HepG2 (cell line): ENCODE measurements around the gene PIK3R1. TPM values are rescaled to one million over a fixed set of nuclear protein-coding genes. Genes with fewer than 3 reads are reported as not detected.

ENCODE experiments used
- ATF1 ChIP-seq: IDR thresholded peaks from 2 replicates; pipeline ENCODE4 v1.6.1; 2016; ENCODE audit warnings: mild to moderate bottlenecking, control low read depth
- DNMT1 ChIP-seq: sonication (generic); formaldehyde crosslinking; IDR thresholded peaks from 2 replicates; pipeline ENCODE4 v1.5.1; 2020; ENCODE audit warnings: mild to moderate bottlenecking, missing genetic modification reagents
- DPF2 ChIP-seq: sonication (generic); formaldehyde crosslinking; IDR thresholded peaks from 2 replicates; pipeline ENCODE4 v1.4.0; 2020; ENCODE audit warnings: mild to moderate bottlenecking, low read depth, missing genetic modification reagents, borderline replicate concordance
- FOXK2 ChIP-seq: fragments of 450-650 bp; IDR thresholded peaks from 2 replicates; pipeline ENCODE4 v1.6.1; 2016
- GATAD2A ChIP-seq: IDR thresholded peaks from 2 replicates; pipeline ENCODE4 v1.6.1; 2016
- MAFK ChIP-seq, 2 experiments: IDR thresholded peaks in 1 of 2; conservative IDR thresholded peaks in 1 of 2; 2 replicates each; pipeline ENCODE4 v1.6.1; 2011; ENCODE audit warnings: improper control_type of control experiment in 2 of 2, low read length in 2 of 2
- MBNL3 ChIP-seq: fragments of 250-450 bp; sonication (Bioruptor Pico); conservative IDR thresholded peaks from 2 replicates; pipeline ENCODE4 v1.8.0; 2022; ENCODE audit warnings: mild to moderate bottlenecking, inconsistent platforms
- RELA ChIP-seq: sonication (generic); formaldehyde crosslinking; IDR thresholded peaks from 2 replicates; pipeline ENCODE4 v1.4.0; 2020; ENCODE audit warnings: missing genetic modification reagents
- SCMH1 ChIP-seq: sonication (generic); formaldehyde crosslinking; IDR thresholded peaks from 2 replicates; pipeline ENCODE4 v1.9.0; 2021; ENCODE audit warnings: missing genetic modification reagents, mild to moderate bottlenecking, borderline replicate concordance
- SMYD3 ChIP-seq: sonication (generic); formaldehyde crosslinking; IDR thresholded peaks from 2 replicates; pipeline ENCODE4 v1.8.1; 2023; ENCODE audit warnings: mild to moderate bottlenecking, missing genetic modification reagents
- TCF7 ChIP-seq: sonication (generic); IDR thresholded peaks from 2 replicates; pipeline ENCODE4 v1.6.1; 2016; ENCODE audit warnings: antibody characterized with exemption, low read depth
- TEF ChIP-seq: sonication (generic); formaldehyde crosslinking; IDR thresholded peaks from 2 replicates; pipeline ENCODE4 v1.5.0; 2020; ENCODE audit warnings: missing genetic modification reagents
- TP53 ChIP-seq: sonication (generic); formaldehyde crosslinking; conservative IDR thresholded peaks from 2 replicates; pipeline ENCODE4 v1.4.0; 2020; ENCODE audit warnings: missing genetic modification reagents
- ZKSCAN5 ChIP-seq: sonication (generic); formaldehyde crosslinking; IDR thresholded peaks from 2 replicates; pipeline ENCODE4 v1.5.1; 2020; ENCODE audit warnings: mild to moderate bottlenecking, missing genetic modification reagents
- ZNF331 ChIP-seq: sonication (generic); formaldehyde crosslinking; IDR thresholded peaks from 2 replicates; pipeline ENCODE4 v1.4.0; 2020; ENCODE audit warnings: missing genetic modification reagents
- ZNF431 ChIP-seq: sonication (generic); formaldehyde crosslinking; IDR thresholded peaks from 2 replicates; pipeline ENCODE4 v1.9.0; 2022; ENCODE audit warnings: missing genetic modification reagents, low read depth, mild to moderate bottlenecking, borderline replicate concordance
- ZNF646 ChIP-seq: sonication (generic); formaldehyde crosslinking; IDR thresholded peaks from 2 replicates; pipeline ENCODE4 v1.9.0; 2021; ENCODE audit warnings: mild to moderate bottlenecking, missing genetic modification reagents
- ZNF850 ChIP-seq: sonication (generic); formaldehyde crosslinking; conservative IDR thresholded peaks from 2 replicates; pipeline ENCODE4 v1.9.0; 2021; ENCODE audit warnings: mild to moderate bottlenecking, missing genetic modification reagents
- ZSCAN20 ChIP-seq: sonication (generic); formaldehyde crosslinking; IDR thresholded peaks from 2 replicates; pipeline ENCODE4 v1.4.0; 2020; ENCODE audit warnings: missing genetic modification reagents, mild to moderate bottlenecking, borderline replicate concordance
- polyA plus RNA-seq, 8 experiments: library from polyadenylated mRNA; depleted of rRNA in 3 of 8; stranded (reverse) in 7 of 8; unstranded in 1 of 8; fragments of >200 nt; fragmentation: Illumina TruSeq in 4 of 8; extraction: Trizol in 4 of 8; gene quantifications; 2 replicates each; pipeline versions ENCODE4 v1.2.1 to v1.2.3, GENCODE V29; 2011 to 2016; ENCODE audit warnings: low read depth in 4 of 8, missing spikeins in 1 of 8, mixed read lengths in 1 of 8; ENCODE audit not compliant: insufficient read depth in 1 of 8
- total RNA-seq, 5 experiments: library from RNA; depleted of rRNA; stranded (reverse); fragments of >200 nt; fragmentation: Illumina TruSeq; extraction: Trizol; gene quantifications; 2 replicates each; pipeline ENCODE4 v1.2.3, GENCODE V29; 2016; ENCODE audit warnings: low read depth in 1 of 5
- TF ChIP-seq, protein P1 (sequence below): conservative IDR thresholded peaks from 2 replicates; pipeline ENCODE4 v1.6.1; 2018; ENCODE audit warnings: missing genetic modification reagents
- TF ChIP-seq, protein P2 (sequence below): sonication (generic); formaldehyde crosslinking; IDR thresholded peaks from 2 replicates; pipeline ENCODE4 v1.4.0; 2020; ENCODE audit warnings: missing genetic modification reagents, borderline replicate concordance

Gene PIK3R1
- total and polyA plus RNA-seq, 2 of the 13 experiments (the other 11 are each of a cell fraction or from before 2014, with no cell fraction given), result 8.4 to 21.3 TPM

- TF ChIP-seq ZNF850 (CRISPR knock-in tag), result no peak
- TF ChIP-seq TEF (CRISPR knock-in tag), result no peak
- TF ChIP-seq FOXK2, result no peak
- TF ChIP-seq ZNF331 (CRISPR knock-in tag), result peak; percentile 69; the same call in 1 of the 2 replicates
- TF ChIP-seq TP53, result no peak
- TF ChIP-seq DNMT1 (CRISPR knock-in tag), result no peak
- TF ChIP-seq ATF1 (CRISPR knock-in tag), result no peak
- no peak for TF ChIP-seq ZNF431 (CRISPR knock-in tag)
- peak; percentile 46; the same call in 1 of the 2 replicates for TF ChIP-seq DPF2 (CRISPR knock-in tag)
- no peak for TF ChIP-seq ZSCAN20 (CRISPR knock-in tag)
- TF ChIP-seq TCF7, result peak; percentile 63
- no peak for TF ChIP-seq RELA (CRISPR knock-in tag)
- TF ChIP-seq SCMH1 (CRISPR knock-in tag), result no peak
- TF ChIP-seq, protein P1, sequence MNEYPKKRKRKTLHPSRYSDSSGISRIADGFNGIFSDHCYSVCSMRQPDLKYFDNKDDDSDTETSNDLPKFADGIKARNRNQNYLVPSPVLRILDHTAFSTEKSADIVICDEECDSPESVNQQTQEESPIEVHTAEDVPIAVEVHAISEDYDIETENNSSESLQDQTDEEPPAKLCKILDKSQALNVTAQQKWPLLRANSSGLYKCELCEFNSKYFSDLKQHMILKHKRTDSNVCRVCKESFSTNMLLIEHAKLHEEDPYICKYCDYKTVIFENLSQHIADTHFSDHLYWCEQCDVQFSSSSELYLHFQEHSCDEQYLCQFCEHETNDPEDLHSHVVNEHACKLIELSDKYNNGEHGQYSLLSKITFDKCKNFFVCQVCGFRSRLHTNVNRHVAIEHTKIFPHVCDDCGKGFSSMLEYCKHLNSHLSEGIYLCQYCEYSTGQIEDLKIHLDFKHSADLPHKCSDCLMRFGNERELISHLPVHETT (CRISPR knock-in tag), result no peak
- TF ChIP-seq ZNF646, result 0 out of 2 replicates have a peak, but pooled peaks have one; percentile 32
- TF ChIP-seq, protein P2, sequence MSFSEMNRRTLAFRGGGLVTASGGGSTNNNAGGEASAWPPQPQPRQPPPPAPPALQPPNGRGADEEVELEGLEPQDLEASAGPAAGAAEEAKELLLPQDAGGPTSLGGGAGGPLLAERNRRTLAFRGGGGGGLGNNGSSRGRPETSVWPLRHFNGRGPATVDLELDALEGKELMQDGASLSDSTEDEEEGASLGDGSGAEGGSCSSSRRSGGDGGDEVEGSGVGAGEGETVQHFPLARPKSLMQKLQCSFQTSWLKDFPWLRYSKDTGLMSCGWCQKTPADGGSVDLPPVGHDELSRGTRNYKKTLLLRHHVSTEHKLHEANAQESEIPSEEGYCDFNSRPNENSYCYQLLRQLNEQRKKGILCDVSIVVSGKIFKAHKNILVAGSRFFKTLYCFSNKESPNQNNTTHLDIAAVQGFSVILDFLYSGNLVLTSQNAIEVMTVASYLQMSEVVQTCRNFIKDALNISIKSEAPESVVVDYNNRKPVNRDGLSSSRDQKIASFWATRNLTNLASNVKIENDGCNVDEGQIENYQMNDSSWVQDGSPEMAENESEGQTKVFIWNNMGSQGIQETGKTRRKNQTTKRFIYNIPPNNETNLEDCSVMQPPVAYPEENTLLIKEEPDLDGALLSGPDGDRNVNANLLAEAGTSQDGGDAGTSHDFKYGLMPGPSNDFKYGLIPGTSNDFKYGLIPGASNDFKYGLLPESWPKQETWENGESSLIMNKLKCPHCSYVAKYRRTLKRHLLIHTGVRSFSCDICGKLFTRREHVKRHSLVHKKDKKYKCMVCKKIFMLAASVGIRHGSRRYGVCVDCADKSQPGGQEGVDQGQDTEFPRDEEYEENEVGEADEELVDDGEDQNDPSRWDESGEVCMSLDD, result no peak
- no peak for TF ChIP-seq MBNL3
- no peak for TF ChIP-seq ZKSCAN5 (CRISPR knock-in tag)
- TF ChIP-seq SMYD3 (CRISPR knock-in tag), result no peak
- peak in 1 of 2 experiments; percentile 47; a peak in 2 of 4 replicates for TF ChIP-seq MAFK (conservative IDR thresholded peaks at IDR 0.05 in 1 of 2, IDR thresholded peaks at IDR 0.05 in 1 of 2; ENCODE audit: low read length in 2 of 2)
- peak; percentile 94 for TF ChIP-seq GATAD2A (CRISPR knock-in tag)
Observed at GRCh38 chr5:68271124-68271523, 55.6 kb downstream of the PIK3R1 start (continued).
